Muscle of leg (tissue), 11 donors: Measurements from ENCODE around the gene CTXND1. TPM values are rescaled to one million over a fixed set of nuclear protein-coding genes. Genes with fewer than 3 reads are reported as not detected.
A peak's percentile ranks its signal among the peaks of the same experiment; 100 is the strongest.

Source experiments
- DNase-seq: peaks from one replicate; pipeline ENCODE4 v3.0.0; 2013
- H3K27ac ChIP-seq: one replicate; pipeline ENCODE4 v1.5.1; 2013; ENCODE audit warnings: mild to moderate bottlenecking, low read length, control low read depth
- H3K27me3 ChIP-seq: one replicate; pipeline ENCODE4 v1.6.1; 2013; ENCODE audit warnings: low read length; ENCODE audit not compliant: control insufficient read depth, insufficient read depth
- H3K36me3 ChIP-seq: one replicate; pipeline ENCODE4 v1.6.1; 2013; ENCODE audit warnings: low read length; ENCODE audit not compliant: control insufficient read depth, insufficient read depth
- H3K4me1 ChIP-seq: one replicate; pipeline ENCODE4 v1.6.1; 2013; ENCODE audit warnings: low read length; ENCODE audit not compliant: control insufficient read depth, insufficient read depth
- H3K4me3 ChIP-seq: one replicate; pipeline ENCODE4 v1.5.1; 2013; ENCODE audit warnings: low read length, control low read depth
- H3K9me3 ChIP-seq: replicated peaks from 2 replicates; pipeline ENCODE4 v1.6.1; 2013; ENCODE audit warnings: low read depth, low read length; ENCODE audit not compliant: control insufficient read depth
- WGBS: methylation state at CpG from one replicate; pipeline ENCODE4 v1.1.5; 2013; ENCODE audit warnings: missing lambda C conversion rate; ENCODE audit not compliant: insufficient coverage; 5-methylcytosine and 5-hydroxymethylcytosine counted together
- polyA plus RNA-seq, 8 donors: library from polyadenylated mRNA; unstranded; fragments of 120-200 nt; gene quantifications; one replicate each; pipeline versions ENCODE4 v1.2.1 to v1.2.3, GENCODE V29; 2013; ENCODE audit warnings: inconsistent platforms in 1 of 8, low replicate concordance in 1 of 8; ENCODE audit not compliant: insufficient read length in 8 of 8, insufficient read depth in 1 of 8
- total RNA-seq: library from RNA; stranded (reverse); fragments of 120-200 nt; gene quantifications from one replicate; pipeline ENCODE4 v1.2.4, GENCODE V29; 2013

CTXND1 gene
- total and polyA plus RNA-seq, 9 donors = 0.44 to 1.9 (median 0.83) TPM

GRCh38 chr15:80163897-80164296 lies 88.1 kb downstream of the CTXND1 start:
- no peak for DNase-seq
- Histone ChIP-seq H3K9me3 (no peaks in the 10 kb centered on the region), H3K27me3 (no peaks in the 10 kb centered on the region), H3K27ac (no peak overlapping the region), H3K4me3 (no peak overlapping the region), H3K36me3 (peaks cover 31% of the 10 kb centered on the region), H3K4me1 (peaks cover 10% of the 10 kb centered on the region)
- 100% methylated on average over 1 of the region's 1 CpG for WGBS

- H3K27me3 ChIP-seq = no peaks in the 10 kb centered on the region
- H3K4me1 ChIP-seq = peaks cover 10% of the 10 kb centered on the region
- WGBS = 96% methylated on average over 3 of the region's 5 CpGs
- DNase-seq = no peak
- H3K4me3 ChIP-seq = no peak overlapping the region
- H3K36me3 ChIP-seq = peaks cover 31% of the 10 kb centered on the region
- no peaks in the 10 kb centered on the region for H3K9me3 ChIP-seq
- H3K27ac ChIP-seq = no peak overlapping the region
These were observed 88.8 kb downstream of the CTXND1 start for GRCh38 chr15:80163217-80163616.

GRCh38 chr15:80162059-80162554 lies 89.9 kb downstream of the CTXND1 start:
- 60% methylated on average over 1 of the region's 6 CpGs for WGBS
- peaks cover 31% of the 10 kb centered on the region for H3K36me3 ChIP-seq
- H3K4me3 ChIP-seq = no peak overlapping the region
- no peak for DNase-seq
- peaks cover 10% of the 10 kb centered on the region for H3K4me1 ChIP-seq
- no peaks in the 10 kb centered on the region for H3K9me3 ChIP-seq
- no peak overlapping the region for H3K27ac ChIP-seq
- no peaks in the 10 kb centered on the region for H3K27me3 ChIP-seq

- no peak for DNase-seq
- no peak overlapping the region for H3K27ac ChIP-seq
These were observed 90.5 kb downstream of the CTXND1 start for GRCh38 chr15:80161468-80162016.

GRCh38 chr15:80160570-80161156 lies 91.3 kb downstream of the CTXND1 start:
- Histone ChIP-seq H3K9me3 (no peaks in the 10 kb centered on the region), H3K36me3 (peaks cover 31% of the 10 kb centered on the region), H3K27me3 (no peaks in the 10 kb centered on the region), H3K27ac (no peak overlapping the region), H3K4me3 (no peak overlapping the region), H3K4me1 (peaks cover 10% of the 10 kb centered on the region)
- WGBS = 49% methylated on average over 3 of the region's 7 CpGs
- DNase-seq = peak; percentile 82

More at GRCh38 chr15:80161468-80162016, 90.5 kb downstream of the CTXND1 start:
- Histone ChIP-seq H3K27me3 (no peaks in the 10 kb centered on the region), H3K4me1 (peaks cover 10% of the 10 kb centered on the region), H3K9me3 (no peaks in the 10 kb centered on the region), H3K4me3 (no peak overlapping the region), H3K36me3 (peaks cover 31% of the 10 kb centered on the region)
- WGBS = 84% methylated on average over 5 of the region's 6 CpGs

GRCh38 chr15:80159811-80160569 lies 92.0 kb downstream of the CTXND1 start:
- Histone ChIP-seq H3K27ac (no peak overlapping the region), H3K4me1 (peaks cover 10% of the 10 kb centered on the region), H3K4me3 (no peak overlapping the region), H3K36me3 (peaks cover 31% of the 10 kb centered on the region), H3K27me3 (no peaks in the 10 kb centered on the region), H3K9me3 (no peaks in the 10 kb centered on the region)
- 98% methylated on average over 7 of the region's 12 CpGs for WGBS
- DNase-seq = no peak

- H3K4me1 ChIP-seq = peaks cover 10% of the 10 kb centered on the region
- DNase-seq = no peak
- no peak overlapping the region for H3K27ac ChIP-seq
- H3K27me3 ChIP-seq = no peaks in the 10 kb centered on the region
- 93% methylated on average over 4 of the region's 5 CpGs for WGBS
- H3K9me3 ChIP-seq = no peaks in the 10 kb centered on the region
- peaks cover 31% of the 10 kb centered on the region for H3K36me3 ChIP-seq
- H3K4me3 ChIP-seq = no peak overlapping the region
These were observed 92.7 kb downstream of the CTXND1 start for GRCh38 chr15:80159301-80159700.

- 79% methylated on average over 4 of the region's 5 CpGs for WGBS
These were observed 94.8 kb downstream of the CTXND1 start for GRCh38 chr15:80157215-80157614.

GRCh38 chr15:80156176-80156720 lies 95.8 kb downstream of the CTXND1 start:
- H3K36me3 ChIP-seq = peaks cover 15% of the 10 kb centered on the region
- no CpG with 5 or more reads among the region's 8 CpGs for WGBS
- H3K9me3 ChIP-seq = no peaks in the 10 kb centered on the region
- H3K4me3 ChIP-seq = no peak overlapping the region
- no peak overlapping the region for H3K27ac ChIP-seq
- no peaks in the 10 kb centered on the region for H3K27me3 ChIP-seq
- H3K4me1 ChIP-seq = peaks cover 22% of the 10 kb centered on the region
- no peak for DNase-seq

More at GRCh38 chr15:80157215-80157614, 94.8 kb downstream of the CTXND1 start:
- peaks cover 20% of the 10 kb centered on the region for H3K4me1 ChIP-seq
- DNase-seq = no peak
- H3K9me3 ChIP-seq = no peaks in the 10 kb centered on the region
- H3K27me3 ChIP-seq = no peaks in the 10 kb centered on the region
- H3K27ac ChIP-seq = no peak overlapping the region
- H3K4me3 ChIP-seq = no peak overlapping the region
- H3K36me3 ChIP-seq = peaks cover 22% of the 10 kb centered on the region
